GM19351 (cell line): ENCODE measurements around the gene RBMS3.
"Not testable (repeated sequence)": the region's sequence is repeated elsewhere in the genome, so short reads cannot be mapped to it uniquely, and the experiment has no call there.

ENCODE experiments used
- ATAC-seq: cut with Tn5 transposase; IDR thresholded peaks from one replicate; pipeline ENCODE4 v1.9.1; 2021; ENCODE audit warnings: mild to moderate bottlenecking, moderate library complexity; ENCODE audit not compliant: unreplicated experiment

RBMS3 gene

GRCh38 chr3:29649815-29650547 is 369.1 kb downstream of the RBMS3 start:
- ATAC-seq, result peak; percentile 94

- ATAC-seq, result no peak
Observed at GRCh38 chr3:29653680-29654079, 372.8 kb downstream of the RBMS3 start.

DNA sequence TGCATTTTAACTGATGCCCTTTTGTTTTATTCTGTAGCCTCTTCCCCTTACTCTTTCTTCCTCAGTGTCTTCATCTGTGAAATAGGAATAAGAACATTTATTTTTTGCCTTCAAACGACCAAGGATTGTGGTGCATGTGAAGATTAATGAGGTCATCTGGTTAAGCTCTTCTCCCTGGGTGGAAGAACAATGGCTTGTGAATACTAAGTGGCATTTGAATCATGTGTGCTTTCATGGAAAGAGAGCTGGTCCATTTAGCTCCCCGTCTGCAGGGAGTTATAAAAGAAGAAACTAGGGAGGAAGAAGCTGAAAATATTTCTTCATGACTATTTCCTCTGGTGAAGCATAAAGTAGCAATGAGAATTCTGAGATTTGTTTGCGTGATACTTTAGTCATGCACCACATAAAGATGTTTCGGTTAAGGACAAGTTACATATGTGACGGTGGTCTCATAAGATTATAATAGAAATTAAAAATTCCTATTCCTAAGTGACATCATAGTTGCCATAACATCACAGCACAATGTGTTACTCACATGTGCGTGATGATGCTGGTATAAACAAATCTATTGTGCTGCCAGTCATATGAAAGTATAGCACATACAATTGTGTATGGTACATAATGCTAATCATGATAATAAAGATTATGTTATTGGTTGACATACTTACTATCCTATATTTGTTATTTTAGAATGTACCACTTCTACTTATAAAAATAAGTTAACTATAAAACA is 374.3 kb downstream of the RBMS3 start:
- no peak for ATAC-seq

DNA sequence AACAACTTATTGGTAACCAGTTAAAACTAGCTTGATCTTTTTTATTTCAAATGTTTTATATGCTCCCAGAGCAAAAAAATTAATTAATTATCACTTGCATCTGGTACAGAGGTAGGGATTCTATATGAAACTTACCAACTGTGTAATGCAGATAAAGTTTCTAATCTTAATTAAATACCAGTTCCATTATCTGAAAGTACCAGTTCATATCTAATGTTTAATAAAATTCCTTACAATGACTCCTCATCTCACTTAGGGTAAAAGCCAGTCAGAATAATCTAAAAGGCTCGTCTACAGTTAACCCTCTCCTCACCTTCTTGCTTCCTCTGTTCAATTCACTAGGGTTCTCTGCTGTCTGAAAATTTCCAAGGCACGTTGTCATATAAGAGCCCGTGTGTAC is 384.8 kb downstream of the RBMS3 start:
- ATAC-seq, result no peak

DNA sequence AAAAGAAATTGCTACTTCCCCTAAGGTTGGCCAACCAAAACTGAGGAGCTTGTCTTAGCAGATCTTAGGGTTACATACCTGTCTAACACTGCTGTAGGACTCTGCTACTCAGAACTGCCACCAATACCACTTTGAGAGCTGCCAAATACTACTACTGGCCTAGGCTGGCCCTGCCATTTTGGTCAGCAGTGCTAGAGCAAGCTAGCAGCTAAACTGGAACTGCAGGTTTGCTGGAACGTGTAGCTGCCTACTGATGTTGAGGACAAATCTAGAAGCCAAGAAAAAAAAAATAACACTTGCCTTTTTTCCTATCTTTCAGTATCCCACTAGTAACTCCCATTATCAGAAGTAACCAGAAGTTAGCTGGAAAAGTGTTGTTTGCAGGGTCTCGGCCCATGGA is 387.4 kb downstream of the RBMS3 start:
- ATAC-seq, result no peak

- no peak for ATAC-seq
Observed at GRCh38 chr3:29668728-29669127, 387.9 kb downstream of the RBMS3 start.

- ATAC-seq, result not testable (repeated sequence)
Observed at GRCh38 chr3:29670476-29670875, 389.6 kb downstream of the RBMS3 start.

GRCh38 chr3:29677421-29677820 is 396.6 kb downstream of the RBMS3 start:
- ATAC-seq, result no peak

DNA sequence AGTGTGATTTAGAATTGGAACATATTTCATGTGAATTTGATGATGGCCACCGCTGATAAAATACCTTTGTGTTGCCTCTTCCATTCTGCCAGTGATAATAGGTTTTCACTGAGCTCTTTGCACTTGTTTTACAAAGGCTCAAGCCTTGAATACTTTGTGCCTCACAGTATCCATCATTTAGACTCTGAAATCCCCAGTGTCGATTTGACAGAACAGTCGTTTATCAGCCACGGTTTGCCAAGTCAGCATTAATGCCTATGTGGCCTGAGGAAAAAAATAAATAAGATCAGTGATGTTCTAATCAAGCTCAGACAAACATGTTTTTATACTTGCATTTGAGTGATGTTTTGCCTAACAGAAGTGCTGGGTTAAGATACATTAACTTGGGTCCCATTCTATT is 399.1 kb downstream of the RBMS3 start:
- no peak for ATAC-seq

GRCh38 chr3:29683018-29683993 is 402.4 kb downstream of the RBMS3 start:
- peak; percentile 48 for ATAC-seq

DNA sequence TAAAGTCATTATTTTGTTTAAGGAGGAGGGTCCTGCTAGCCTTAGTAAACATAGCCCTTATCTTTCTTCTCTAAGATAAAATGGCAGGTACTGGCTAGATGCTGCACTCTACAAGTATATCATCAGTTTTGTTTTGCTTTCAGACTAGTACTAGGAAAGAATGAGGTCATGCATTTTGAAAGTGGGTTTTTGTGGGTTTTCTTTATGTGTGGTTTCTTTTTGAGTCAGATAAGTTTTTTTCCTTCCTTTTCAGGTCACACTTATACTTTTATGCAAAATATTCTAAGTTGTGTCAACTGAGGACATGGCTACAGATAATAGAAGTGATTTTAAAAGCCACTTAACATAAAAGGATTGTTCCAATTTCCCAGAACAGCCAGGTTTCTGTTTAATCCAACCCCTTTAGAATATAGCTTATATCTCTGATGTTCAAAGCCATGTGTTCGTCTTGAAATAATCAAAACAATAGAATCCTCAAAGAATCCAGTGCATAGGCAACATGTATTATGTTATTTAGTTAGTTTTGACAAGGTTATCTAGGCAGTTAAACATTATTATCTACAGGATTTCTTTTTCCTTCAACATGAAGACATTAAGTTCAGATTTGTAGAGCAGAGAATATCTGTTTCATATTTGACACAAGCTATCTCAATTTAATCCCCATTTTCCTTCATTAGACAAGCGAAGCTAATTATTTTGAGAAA is 406.2 kb downstream of the RBMS3 start:
- peak; percentile 95 for ATAC-seq

GRCh38 chr3:29690686-29691353 is 409.9 kb downstream of the RBMS3 start:
- ATAC-seq, result no peak

DNA sequence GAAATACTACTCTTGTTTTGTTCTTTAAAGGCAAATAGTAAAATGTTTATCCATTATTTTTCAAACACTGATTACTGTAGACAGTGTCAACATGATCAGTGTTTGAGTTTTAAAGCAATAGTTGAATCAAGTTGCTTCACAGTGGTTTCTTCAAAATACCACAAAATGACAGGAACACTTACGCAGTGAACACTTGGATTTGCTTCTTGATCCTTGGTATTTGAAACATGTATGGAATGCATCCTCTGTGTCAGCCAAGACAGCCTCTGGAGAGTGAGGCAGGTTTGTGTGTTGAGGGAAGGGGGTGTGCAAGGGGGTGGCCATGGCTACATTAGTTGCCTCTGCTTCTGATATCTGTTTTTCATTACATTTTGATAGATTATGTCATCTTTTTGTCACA is 413.0 kb downstream of the RBMS3 start:
- no peak for ATAC-seq

- no peak for ATAC-seq
Observed at GRCh38 chr3:29694331-29694730, 413.5 kb downstream of the RBMS3 start.

DNA sequence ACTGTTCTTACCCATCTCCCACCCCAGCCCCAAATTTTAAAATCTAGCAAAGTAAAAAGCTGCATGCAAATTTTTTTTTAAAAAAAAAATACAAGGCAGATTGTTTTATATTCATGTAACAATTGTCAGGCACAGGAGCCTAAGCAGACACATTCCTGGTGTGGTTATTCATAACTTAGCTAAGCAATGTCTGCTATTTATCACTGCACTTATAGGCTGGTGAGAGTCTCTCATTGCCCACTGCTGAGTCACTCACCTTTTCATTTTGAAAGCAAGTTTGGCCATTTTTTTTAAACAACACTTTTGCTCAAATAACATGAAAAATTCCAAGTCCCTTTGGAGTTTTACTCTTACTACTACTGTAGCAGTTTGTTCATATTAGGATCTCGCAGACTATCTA is 413.9 kb downstream of the RBMS3 start:
- no peak for ATAC-seq

DNA sequence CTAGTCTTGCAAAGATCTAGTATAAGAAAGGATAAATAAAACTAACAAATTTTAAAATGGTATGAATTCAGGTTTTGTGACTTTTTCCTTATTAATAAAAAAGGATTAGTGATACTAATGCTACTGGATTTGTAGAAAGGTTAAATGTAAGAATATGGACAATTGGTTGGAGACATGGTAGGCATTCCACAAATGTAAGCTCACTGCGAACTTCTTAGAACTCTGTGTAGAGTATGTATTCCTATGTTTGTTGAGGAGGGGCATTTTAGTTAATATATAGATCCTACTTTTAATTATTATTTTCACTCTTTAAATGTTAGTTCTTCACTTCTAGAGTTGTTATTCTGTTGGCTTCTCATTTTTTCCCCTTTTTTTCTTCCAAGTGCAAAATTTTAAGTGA is 414.3 kb downstream of the RBMS3 start:
- ATAC-seq, result no peak

DNA sequence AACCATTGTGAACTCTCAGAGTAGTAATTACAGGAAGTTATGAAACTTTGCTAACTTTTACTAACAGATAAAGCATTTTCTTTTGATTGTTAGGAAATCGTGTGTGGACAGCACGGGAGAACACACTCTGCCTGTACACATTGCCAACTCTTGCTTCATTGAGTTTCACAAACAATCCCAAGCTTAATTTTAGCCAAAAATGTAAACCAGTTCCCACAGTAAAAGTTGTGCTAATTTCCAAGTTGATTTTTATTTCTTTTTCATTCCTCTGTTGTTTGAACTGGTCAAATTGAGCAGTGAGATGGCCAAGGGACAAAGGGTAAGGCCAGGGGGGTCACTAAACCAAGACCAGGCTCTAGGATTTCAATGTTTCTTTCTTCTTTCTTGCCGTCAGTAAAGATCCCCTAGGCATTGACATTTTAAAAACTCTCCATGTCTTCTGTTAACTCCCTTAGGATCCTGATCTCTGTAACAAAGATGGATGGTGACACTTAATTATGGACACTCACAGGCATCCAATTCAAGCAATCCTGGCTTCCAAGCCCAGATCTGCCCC is 414.9 kb downstream of the RBMS3 start:
- no peak for ATAC-seq

- no peak for ATAC-seq
Observed at GRCh38 chr3:29696311-29696710, 415.4 kb downstream of the RBMS3 start.

- no peak for ATAC-seq
Observed at GRCh38 chr3:29697989-29698388, 417.1 kb downstream of the RBMS3 start.

- no peak for ATAC-seq
Observed at GRCh38 chr3:29700256-29700655, 419.4 kb downstream of the RBMS3 start.
